ENCODE results near the gene TMEM132C. TPM values are rescaled to one million over a fixed set of nuclear protein-coding genes. Genes with fewer than 3 reads are reported as not detected.
"Not testable (repeated sequence)": the region's sequence is repeated elsewhere in the genome, so short reads cannot be mapped to it uniquely, and the experiment has no call there.

Gene TMEM132C
- total RNA-seq, 1 donor from 2014 or later = 6.7 TPM

- no peak for DNase-seq (ENCODE audit: low spot score)
Measured at GRCh38 chr12:128474916-128475315, 207.9 kb downstream of the TMEM132C start.

- no peak for DNase-seq (ENCODE audit: low spot score)
Measured at GRCh38 chr12:128476266-128476665, 209.3 kb downstream of the TMEM132C start.

GRCh38 chr12:128483526-128484255, 216.7 kb downstream of the TMEM132C start:
- no peak for DNase-seq (ENCODE audit: low spot score)

- not testable (repeated sequence) for DNase-seq (ENCODE audit: low spot score)
Measured at GRCh38 chr12:128497376-128497775, 230.4 kb downstream of the TMEM132C start.

GRCh38 chr12:128507470-128507869, 240.5 kb downstream of the TMEM132C start:
- no peak for DNase-seq (ENCODE audit: low spot score)

GRCh38 chr12:128509170-128509569, 242.2 kb downstream of the TMEM132C start:
- DNase-seq (ENCODE audit: low spot score) = no peak

- no peak for DNase-seq (ENCODE audit: low spot score)
Measured at GRCh38 chr12:128510511-128510910, 243.5 kb downstream of the TMEM132C start.

- no peak for DNase-seq (ENCODE audit: low spot score)
Measured at GRCh38 chr12:128513331-128513730, 246.4 kb downstream of the TMEM132C start.

- DNase-seq (ENCODE audit: low spot score) = no peak
Measured at GRCh38 chr12:128513831-128514230, 246.9 kb downstream of the TMEM132C start.

- no peak for DNase-seq (ENCODE audit: low spot score)
Measured at GRCh38 chr12:128518644-128519043, 251.7 kb downstream of the TMEM132C start.

- DNase-seq (ENCODE audit: low spot score) = no peak
Measured at GRCh38 chr12:128519426-128519825, 252.5 kb downstream of the TMEM132C start.

GRCh38 chr12:128521981-128522380, 255.0 kb downstream of the TMEM132C start:
- no peak for DNase-seq (ENCODE audit: low spot score)

GRCh38 chr12:128524439-128524838, 257.5 kb downstream of the TMEM132C start:
- no peak for DNase-seq (ENCODE audit: low spot score)

- no peak for DNase-seq (ENCODE audit: low spot score)
Measured at GRCh38 chr12:128531170-128531569, 264.2 kb downstream of the TMEM132C start.

GRCh38 chr12:128534906-128535305, 267.9 kb downstream of the TMEM132C start:
- no peak for DNase-seq (ENCODE audit: low spot score)

- no peak for DNase-seq (ENCODE audit: low spot score)
Measured at GRCh38 chr12:128536810-128537209, 269.8 kb downstream of the TMEM132C start.

- no peak for DNase-seq (ENCODE audit: low spot score)
Measured at GRCh38 chr12:128537668-128538067, 270.7 kb downstream of the TMEM132C start.

- no peak for DNase-seq (ENCODE audit: low spot score)
Measured at GRCh38 chr12:128542844-128543243, 275.9 kb downstream of the TMEM132C start.

- DNase-seq (ENCODE audit: low spot score) = no peak
Measured at GRCh38 chr12:128543460-128543859, 276.5 kb downstream of the TMEM132C start.

GRCh38 chr12:128543971-128544370, 277.0 kb downstream of the TMEM132C start:
- DNase-seq (ENCODE audit: low spot score) = no peak

GRCh38 chr12:128548949-128549348, 282.0 kb downstream of the TMEM132C start:
- DNase-seq (ENCODE audit: low spot score) = no peak

- DNase-seq (ENCODE audit: low spot score) = no peak
Measured at GRCh38 chr12:128549601-128550218, 282.7 kb downstream of the TMEM132C start.

GRCh38 chr12:128551266-128551665, 284.3 kb downstream of the TMEM132C start:
- DNase-seq (ENCODE audit: low spot score) = no peak

Data from mucosa of gallbladder (tissue), 1 donor.